ENCODE measurements around the gene KCNH5. TPM values are rescaled to one million over a fixed set of nuclear protein-coding genes. Genes with fewer than 3 reads are reported as not detected.

The KCNH5 gene
- total and polyA plus RNA-seq, 2 of the 13 experiments (the other 11 are each of a cell fraction or from before 2014, with no cell fraction given): not detected

- TF ChIP-seq GABPB1 (CRISPR knock-in tag; IDR thresholded peaks at IDR 0.05) (no peak), ZNF17 (CRISPR knock-in tag; IDR thresholded peaks at IDR 0.05) (no peak), CEBPG (CRISPR knock-in tag; IDR thresholded peaks at IDR 0.05) (no peak), CEBPZ (IDR thresholded peaks at IDR 0.05; ENCODE audit: low read length) (no peak), PCBP1 (IDR thresholded peaks at IDR 0.05; ENCODE audit: borderline replicate concordance, low read depth, low read length) (no peak), ZNF567 (CRISPR knock-in tag; IDR thresholded peaks at IDR 0.05; ENCODE audit: borderline replicate concordance) (no peak), HBP1 (CRISPR knock-in tag; IDR thresholded peaks at IDR 0.05; ENCODE audit: low read depth) (no peak)
Measured at GRCh38 chr14:62954165-62954564, 91.1 kb downstream of the KCNH5 start (continued).

- intact Hi-C loops (cut with micrococcal nuclease; ENCODE audit: unreplicated experiment): no loop called here
- TF ChIP-seq MLLT10 (CRISPR knock-in tag; IDR thresholded peaks at IDR 0.05) (no peak), PHF8 (CRISPR knock-in tag; IDR thresholded peaks at IDR 0.05) (no peak), ZNF616 (CRISPR knock-in tag; IDR thresholded peaks at IDR 0.05; ENCODE audit: low read depth) (no peak), ZNF142 (CRISPR knock-in tag; IDR thresholded peaks at IDR 0.05) (no peak), REXO4 (CRISPR knock-in tag; IDR thresholded peaks at IDR 0.05; ENCODE audit: borderline replicate concordance) (no peak), BRF2 (CRISPR knock-in tag; IDR thresholded peaks at IDR 0.05) (no peak)
Measured at GRCh38 chr14:62952226-62952625, 93.0 kb downstream of the KCNH5 start.

More at GRCh38 chr14:62952226-62952625, 93.0 kb downstream of the KCNH5 start:
- Histone ChIP-seq H3K4me3 (replicated peaks in 1 of 3; ENCODE audit: insufficient read depth in 1 of 3, low read depth in 2 of 3, low read length in 3 of 3) (no peak overlapping the region), H3K27ac (ENCODE audit: extremely low read length, insufficient read depth, low read length) (no peak overlapping the region), H3K4me1 (ENCODE audit: insufficient read depth, low read length) (no peaks in the 10 kb centered on the region), H4K20me1 (ENCODE audit: insufficient read depth, low read length) (no peaks in the 10 kb centered on the region), H3K4me2 (ENCODE audit: low read depth, low read length) (no peak overlapping the region), H2AFZ (ENCODE audit: low read length) (no peak overlapping the region), H3K9me3 (ENCODE audit: low read length) (no peaks in the 10 kb centered on the region), H3K9ac (ENCODE audit: insufficient read depth, low read depth, low read length) (no peak overlapping the region), H3K36me3 (replicated peaks in 1 of 2; ENCODE audit: control insufficient read depth in 1 of 2, insufficient read depth in 2 of 2, low read length in 2 of 2) (no peaks in the 10 kb centered on the region), H3K27me3 (ENCODE audit: control insufficient read depth in 1 of 2, insufficient read depth in 2 of 2, low read length in 2 of 2) (no peaks in the 10 kb centered on the region), H3K79me2 (ENCODE audit: insufficient read depth, low read length) (no peaks in the 10 kb centered on the region)
- 62% methylated on average over 2 of the region's 2 CpGs for WGBS (ENCODE audit: low lambda C conversion rate)
- ATAC-seq (no peak), FAIRE-seq (no peak), DNase-seq (ENCODE audit: low spot score) (no peak)
- in situ Hi-C loops (cut with HindIII; ENCODE audit: extremely low pct_ligation_motif_present, low pct_unique_long_range_greater_than_20kb): no loop called here
- CTCF ChIA-PET (ENCODE audit: low intra/inter-chr PET ratio, low total read pairs): no interaction called here
- POLR2A ChIA-PET: no interaction called here
- BruUV-seq (replicated peaks): no TSS peak
